Suprapubic skin (tissue), 3 donors: ENCODE results near the gene HOXA6.

Experiments
- CTCF ChIP-seq, 2 donors: fragments of 200-600 bp in 1 of 2; fragments of 450-650 bp in 1 of 2; sonication (generic) in 1 of 2; IDR thresholded peaks; one replicate each; pipeline ENCODE4 v1.5.1; 2016 to 2019; ENCODE audit warnings: antibody characterized with exemption in 2 of 2, mild to moderate bottlenecking in 1 of 2, moderate library complexity in 1 of 2
- EP300 ChIP-seq: sonication (generic); formaldehyde crosslinking; IDR thresholded peaks from one replicate; pipeline ENCODE4 v1.6.1; 2017; ENCODE audit warnings: antibody characterized with exemption
- POLR2A ChIP-seq, 2 donors: fragments of 450-650 bp; IDR thresholded peaks; one replicate each; pipeline ENCODE4 v1.6.1; 2017; ENCODE audit warnings: antibody characterized with exemption in 2 of 2, mild to moderate bottlenecking in 2 of 2, moderate library complexity in 2 of 2

GRCh38 chr7:27138472-27138871, 9.1 kb downstream of the HOXA6 start:
- TF ChIP-seq CTCF (IDR thresholded peaks at IDR 0.05) (no peak), POLR2A (IDR thresholded peaks at IDR 0.05) (no peak), EP300 (no peak)
